Posterior cingulate gyrus (tissue), 11 donors: ENCODE measurements around the gene PTPRK.
A peak's percentile ranks its signal among the peaks of the same experiment; 100 is the strongest.

Experiments used
- DNase-seq, 10 donors: peaks; one replicate each; pipeline versions ENCODE4 v3.0.0 to v3.0.0-alpha.2; 2020 to 2021; ENCODE audit warnings: mixed read lengths in 3 of 10
- intact Hi-C: fragments of 100-400 bp; cut with DNase I; formaldehyde crosslinking; loops from one replicate; pipeline ENCODE4 v1.15.1; 2023

Gene PTPRK

DNA sequence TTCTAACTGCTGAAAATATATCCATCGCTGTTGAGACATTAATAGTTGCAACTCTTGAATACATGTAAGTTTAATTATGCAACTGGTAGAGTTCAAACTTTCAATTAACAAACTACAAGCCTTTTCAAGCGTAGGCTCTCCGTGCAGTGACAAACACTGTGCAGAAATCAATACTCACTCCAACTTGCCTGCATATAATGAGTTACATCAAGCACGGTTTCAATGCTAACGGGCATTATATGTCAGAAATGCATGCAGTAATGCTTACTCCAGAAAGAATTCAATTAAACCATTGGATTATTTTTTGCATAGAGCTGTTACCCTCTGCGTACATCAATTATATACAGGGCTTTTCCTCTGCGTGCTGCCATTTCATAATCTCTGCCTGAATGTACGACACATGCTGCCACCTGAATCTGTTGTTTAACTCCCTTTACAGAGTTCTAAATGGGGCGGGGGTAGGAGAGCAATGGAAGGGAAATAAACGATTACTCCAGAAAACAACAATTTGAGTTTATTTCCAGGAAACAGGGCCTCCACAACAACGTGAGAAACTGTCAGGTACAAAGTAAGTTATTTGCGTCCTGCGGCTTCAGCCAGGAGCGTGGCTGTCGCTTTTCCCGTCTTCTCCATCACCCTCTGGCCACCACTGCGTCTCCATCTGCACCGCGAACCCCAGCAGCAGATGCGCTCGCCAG, 1.8 kb downstream of the PTPRK start:
- peak in 1 of 10 donors; percentile 90 for DNase-seq
- intact Hi-C loops = no loop called here

DNA sequence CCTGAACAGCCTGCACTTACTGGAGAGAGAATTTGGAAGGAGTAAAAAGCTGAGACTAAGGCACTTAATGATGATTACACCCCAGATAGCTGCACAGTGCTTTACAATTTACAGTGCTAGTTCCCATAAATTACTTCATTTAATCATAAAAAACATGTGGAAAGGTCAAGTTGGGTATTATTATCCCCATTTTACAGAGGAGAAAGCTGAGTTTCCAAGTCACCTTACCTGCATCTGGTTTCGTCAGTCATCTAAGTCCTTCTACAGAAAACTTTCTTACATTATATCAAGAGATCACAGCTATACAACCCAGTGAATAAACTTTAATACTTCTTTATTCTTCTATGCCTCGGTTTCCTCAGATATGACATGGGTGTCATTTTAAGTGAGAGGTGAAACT, 3.3 kb downstream of the PTPRK start:
- intact Hi-C loops = no loop called here

DNA sequence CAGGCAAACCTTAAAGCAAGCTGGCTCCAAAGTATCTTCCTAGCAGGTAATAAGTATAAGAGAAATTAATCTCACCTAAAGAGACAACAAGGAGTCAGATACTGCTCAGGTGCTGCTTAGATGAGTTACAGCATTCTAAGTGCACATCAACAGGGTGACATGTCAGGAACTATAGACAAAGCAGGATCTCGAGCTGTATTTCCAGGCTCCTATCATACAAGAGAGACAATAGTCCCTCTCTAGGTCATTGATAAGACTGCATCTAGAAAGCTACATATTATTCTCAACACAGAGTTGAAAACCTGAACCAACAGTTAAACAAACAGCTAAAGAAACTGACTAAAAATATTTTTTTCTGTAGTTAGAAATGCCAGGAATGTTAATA, 3.9 kb downstream of the PTPRK start:
- intact Hi-C loops = no loop called here

More for the DNA sequence above, 3.3 kb downstream of the PTPRK start:
- no peak for DNase-seq

DNA sequence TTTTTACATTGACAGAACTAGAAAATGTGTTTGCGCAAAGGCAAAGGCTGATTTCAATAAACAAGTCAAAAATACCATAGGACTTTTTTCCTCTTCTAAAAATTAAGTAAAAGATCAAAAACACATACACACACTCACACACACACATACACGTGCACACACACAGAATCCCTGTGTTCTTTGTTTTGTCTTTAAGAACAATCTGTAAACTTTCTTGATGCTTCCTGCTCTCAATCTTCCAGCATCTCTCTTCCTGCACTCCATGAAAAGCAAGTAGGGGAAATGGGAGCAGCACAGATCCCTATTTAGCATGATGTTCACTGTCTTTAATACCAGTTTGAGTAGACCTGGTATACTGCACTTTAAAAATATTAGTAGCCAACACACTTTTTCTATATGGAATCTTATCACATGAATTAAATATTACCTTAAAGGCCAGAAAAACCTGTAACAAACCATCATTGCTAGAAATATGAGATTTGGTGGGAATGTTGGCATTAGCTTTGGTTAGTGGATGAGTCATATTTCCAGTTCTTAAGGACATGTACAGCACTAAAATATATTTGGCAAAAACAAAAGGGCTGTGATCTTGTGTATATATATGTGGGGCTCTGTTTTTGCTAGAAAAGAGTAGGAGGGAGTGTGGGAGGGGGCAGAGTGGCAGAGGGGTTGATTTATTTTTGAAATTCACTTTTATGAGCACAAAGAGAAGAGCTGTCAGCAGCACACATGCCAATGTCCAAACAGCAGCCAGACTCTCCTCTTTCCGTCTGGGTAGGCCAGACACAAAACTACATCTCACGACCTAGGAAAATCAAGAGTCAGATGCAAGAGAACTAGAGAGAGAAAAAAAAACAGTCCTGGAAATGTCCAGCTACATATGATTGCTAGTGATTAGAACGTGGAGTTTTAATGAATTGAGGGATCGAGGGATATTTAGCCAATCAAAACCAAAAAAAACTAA, 4.6 kb downstream of the PTPRK start:
- no peak for DNase-seq
- intact Hi-C loops = no loop called here

More for the DNA sequence above, 3.9 kb downstream of the PTPRK start:
- no peak for DNase-seq

DNA sequence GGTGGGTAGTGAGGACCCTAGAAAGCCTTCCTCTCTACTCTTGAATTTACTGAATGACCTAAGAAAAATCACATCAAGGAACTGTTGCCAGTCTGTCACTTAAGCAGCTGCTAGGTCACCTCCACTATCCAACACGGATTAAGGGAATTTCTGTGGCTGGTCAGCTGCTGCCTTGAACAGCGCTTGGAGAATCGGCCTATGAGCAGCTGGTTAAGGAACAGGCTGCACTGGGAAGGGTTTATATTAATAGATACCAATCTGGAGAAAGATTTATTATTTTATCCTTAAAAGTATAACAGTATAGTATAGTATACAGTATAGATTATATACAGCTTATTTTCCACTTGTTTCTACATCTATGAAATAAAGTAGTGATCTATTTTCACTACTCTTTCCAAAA, 6.5 kb downstream of the PTPRK start:
- intact Hi-C loops = no loop called here
- DNase-seq = peak in 1 of 10 donors; percentile 67

DNA sequence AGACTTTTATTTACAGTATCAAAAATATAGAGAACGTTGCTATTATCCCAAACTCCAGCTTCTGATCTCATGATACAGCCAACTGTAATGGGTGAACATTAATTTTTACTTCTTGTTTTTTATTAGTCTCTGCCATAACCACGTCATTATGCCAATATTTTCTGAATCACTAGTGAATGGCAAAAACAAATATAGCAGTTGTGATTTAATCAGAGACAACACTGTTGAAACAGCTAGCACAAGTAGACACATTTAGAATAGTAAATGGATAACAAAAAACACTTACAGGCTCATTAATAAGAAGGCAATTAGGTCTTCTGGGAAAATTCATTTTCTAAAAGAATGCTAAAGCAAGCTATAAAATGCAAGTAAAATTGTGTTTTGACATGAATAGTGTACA, 8.1 kb downstream of the PTPRK start:
- intact Hi-C loops = no loop called here
- no peak for DNase-seq

DNA sequence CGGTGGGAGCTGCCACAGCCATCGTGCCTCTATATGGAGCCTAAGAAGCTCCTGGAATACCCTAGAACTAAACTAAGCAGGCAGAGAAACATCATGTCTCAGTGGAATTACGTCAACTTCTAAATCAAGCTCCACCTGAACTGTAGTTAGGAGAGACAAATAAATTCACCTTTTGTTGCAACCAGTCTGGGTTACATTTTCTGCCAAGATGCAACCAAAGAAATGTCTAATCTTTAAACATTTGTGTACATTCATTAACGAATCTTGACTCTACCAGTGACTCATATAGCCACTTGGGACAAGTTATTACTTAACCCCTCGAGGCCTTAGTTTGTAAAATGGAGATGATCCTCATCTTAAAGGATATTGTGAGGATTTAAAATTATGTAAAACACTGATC, 8.9 kb downstream of the PTPRK start:
- DNase-seq = no peak
- intact Hi-C loops = no loop called here

DNA sequence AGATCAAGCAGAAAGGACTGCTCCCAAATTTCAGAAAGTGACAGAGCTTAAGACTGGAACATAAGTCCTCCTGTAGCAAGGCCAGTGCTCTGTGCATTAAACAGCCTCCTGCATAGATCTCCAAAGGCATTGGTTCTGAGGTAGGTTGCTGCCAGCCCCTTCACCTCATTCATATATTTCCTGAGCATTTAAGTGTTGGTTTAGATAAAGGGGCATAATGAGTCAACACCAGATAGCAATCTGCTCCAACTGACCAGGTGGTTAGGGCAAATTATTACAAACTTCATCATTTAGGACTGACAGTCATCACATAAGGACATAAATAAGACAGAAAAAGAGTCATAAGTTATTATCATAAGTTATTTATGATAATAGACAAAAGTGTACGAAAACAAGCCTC, 10.7 kb downstream of the PTPRK start:
- intact Hi-C loops = no loop called here

DNA sequence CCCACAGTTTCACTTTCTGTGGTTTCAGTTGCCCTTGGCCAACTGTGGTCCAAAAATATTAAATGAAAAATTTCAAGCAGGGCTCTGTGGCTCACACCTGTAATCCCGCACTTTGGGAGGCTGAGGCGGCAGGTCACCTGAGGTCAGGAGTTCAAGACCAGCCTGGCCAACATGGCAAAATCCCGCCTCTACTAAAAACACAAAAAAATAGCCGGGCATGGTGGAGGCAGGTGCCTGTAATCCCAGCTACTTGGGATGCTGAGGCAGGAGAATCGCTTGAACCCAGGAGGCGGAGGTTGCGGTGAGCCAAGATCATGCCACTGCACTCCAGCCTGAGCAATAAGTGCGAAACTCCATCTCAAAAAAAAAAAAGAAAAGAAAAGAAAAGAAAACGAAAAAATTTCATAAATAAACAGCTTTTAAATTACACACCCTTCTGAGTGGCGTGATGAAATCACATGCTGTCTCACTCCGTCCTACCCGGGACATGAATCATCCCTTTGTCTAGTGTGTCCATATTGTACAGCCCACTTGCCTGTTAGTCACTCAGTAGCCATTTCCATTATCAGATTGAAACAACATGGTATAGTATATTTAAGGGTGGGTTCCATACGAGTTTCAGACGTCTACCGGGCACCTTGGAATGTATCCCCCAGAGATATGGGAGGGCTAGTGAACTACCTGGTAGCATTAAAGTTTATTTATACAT, 11.7 kb downstream of the PTPRK start:
- intact Hi-C loops = no loop called here
- peak in 4 of 10 donors; percentile 22 to 87 (median 40) for DNase-seq

More for the DNA sequence above, 10.7 kb downstream of the PTPRK start:
- DNase-seq = no peak

DNA sequence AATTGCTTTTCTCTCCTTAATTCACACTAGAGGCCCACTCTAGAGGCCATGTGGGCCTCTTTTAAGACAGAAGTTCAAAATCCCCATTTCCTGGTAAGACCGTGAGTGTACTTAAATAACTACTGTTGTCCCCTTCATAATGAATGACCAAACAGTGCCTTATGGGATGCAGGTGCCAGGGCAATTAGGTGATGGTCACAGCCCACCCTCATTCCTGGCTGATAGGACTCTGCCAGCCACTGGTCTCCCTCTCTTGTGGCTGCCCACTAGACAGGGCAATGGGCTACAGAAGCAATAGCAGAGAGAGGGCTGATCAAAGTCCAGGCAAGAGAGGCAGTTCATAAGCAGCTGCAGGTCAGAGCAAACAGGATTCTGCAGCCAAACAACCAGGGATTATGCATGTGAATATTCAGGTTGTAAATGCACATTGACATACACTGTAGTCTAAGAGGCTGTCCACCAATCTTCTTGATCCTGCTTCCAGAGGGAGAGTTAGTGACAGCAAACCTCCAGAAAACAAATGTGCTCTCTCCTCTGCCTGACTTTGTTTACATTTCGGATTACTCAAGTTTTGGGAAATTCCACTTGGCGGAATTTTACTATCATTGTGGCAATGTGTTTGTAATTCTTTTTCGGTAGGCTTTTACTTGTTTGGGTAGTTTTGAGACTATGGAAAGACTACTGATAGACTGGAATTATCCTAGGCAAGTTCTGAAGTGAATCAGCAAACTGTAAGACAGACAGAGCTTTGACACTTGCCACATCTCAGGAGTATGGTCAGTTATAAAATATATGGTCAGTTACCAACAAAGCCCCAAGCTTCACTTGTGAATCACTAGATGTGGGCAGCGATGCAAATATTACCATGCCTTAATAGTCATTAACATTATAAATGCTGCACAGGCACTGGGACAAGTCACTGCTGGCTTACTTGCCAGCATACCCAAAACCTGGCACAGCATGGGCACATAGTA, 12.8 kb downstream of the PTPRK start:
- intact Hi-C loops = no loop called here
- no peak for DNase-seq

DNA sequence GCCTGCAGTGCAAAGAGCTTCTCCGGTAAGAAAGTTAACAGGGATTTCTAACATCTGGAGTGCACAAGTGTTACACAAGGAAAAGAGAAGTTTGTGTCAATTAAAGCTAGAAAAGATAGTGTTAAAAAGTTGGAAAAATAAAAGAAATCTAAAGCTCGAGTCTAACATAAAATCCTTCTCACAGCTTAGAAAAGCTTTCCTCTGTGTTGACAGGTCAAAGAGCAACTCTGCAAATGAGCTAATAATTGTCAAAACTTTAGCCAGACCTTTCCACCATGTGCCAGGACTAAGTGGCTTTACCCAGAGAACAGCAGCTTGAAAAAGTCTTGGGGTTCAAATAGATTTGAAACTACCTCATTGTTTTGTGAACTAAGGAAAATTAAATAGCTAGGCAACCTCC, 14.8 kb downstream of the PTPRK start:
- DNase-seq = no peak
- intact Hi-C loops = no loop called here

DNA sequence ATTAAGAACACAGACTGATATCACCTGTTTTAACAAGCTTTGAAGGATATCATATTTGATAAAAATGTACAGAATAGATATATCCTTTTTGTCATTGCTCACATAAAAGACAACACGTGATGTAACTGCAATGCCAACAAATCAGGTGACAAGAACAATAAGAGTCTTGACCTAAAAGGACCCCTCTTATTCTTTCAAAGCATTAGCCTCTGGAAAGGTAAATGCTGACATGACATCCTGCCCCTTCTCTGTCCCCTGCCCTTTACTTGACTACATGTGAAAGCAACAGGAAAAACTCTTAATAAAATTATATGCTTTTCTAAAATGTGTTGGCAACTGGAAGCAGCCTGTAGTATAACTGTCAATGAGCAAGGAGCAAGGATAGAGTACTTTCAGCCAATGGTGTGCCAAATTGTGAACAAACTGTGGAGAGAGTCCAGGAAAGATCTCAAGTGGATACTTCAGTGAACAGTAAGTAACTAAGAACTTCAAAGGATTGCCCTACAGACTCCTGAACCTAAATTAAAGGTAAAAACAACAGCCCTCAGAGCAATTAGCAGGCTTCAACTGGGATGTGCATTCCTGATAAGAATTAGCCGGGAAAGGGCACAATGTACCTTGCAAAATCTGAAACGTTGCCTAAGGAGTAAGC, 16.3 kb downstream of the PTPRK start:
- intact Hi-C loops = no loop called here
- no peak for DNase-seq

DNA sequence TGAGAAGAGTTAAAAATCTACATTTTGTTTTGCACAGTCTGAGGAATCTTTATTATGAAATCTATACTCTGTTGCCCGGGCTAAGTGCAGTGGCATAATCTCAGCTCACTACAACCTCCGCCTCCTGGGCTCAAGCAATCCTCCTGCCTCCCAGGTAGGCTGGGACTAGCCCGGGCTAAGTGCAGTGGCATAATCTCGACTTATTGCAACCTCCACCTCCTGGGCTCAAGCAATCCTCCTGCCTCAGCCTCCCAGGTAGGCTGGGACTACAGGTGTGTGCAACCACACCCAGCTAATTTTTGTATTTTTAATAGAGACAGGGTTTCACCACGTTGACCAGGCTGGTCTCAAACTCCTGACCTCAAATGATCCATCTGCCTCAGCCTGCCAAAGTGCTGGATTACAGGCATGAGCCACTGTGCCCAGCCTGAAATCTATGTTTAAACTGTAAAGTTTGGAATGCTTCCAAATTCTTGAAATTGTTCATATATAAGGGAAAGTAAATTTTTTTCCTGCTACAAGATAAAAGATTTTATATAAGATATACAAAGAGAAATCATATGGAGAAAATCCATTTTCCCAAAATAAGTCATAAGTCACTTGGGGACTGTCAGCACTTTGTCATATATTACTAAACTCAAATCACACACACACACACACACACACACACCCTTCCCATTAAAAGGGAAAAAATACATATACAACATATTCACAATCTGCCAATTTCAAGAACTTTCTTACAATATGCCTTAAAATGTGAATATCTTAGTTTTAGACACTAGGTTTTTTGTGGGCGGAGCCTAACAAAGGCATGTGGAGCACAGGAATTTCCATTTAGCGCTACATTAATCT, 19.4 kb downstream of the PTPRK start:
- DNase-seq = no peak
- intact Hi-C loops = no loop called here

DNA sequence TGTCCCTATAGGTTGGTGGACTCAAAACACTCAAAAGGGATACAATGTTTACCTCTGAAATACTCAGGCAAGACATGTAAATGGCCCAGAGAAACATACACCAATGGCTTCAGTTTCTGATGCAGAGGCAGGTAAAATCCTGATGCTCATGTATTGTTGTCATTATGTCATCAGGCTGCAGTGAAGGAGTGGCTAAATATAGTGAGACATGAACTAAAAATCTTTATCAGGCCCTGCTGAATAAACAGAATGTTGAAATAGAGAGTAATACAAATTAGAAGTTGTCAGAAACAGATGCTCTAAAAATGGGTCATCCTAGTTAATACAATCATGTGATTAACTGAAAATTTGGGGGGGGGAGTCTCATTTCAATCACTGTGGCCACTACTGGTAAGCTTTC, 20.4 kb downstream of the PTPRK start:
- intact Hi-C loops = no loop called here
- DNase-seq = no peak

DNA sequence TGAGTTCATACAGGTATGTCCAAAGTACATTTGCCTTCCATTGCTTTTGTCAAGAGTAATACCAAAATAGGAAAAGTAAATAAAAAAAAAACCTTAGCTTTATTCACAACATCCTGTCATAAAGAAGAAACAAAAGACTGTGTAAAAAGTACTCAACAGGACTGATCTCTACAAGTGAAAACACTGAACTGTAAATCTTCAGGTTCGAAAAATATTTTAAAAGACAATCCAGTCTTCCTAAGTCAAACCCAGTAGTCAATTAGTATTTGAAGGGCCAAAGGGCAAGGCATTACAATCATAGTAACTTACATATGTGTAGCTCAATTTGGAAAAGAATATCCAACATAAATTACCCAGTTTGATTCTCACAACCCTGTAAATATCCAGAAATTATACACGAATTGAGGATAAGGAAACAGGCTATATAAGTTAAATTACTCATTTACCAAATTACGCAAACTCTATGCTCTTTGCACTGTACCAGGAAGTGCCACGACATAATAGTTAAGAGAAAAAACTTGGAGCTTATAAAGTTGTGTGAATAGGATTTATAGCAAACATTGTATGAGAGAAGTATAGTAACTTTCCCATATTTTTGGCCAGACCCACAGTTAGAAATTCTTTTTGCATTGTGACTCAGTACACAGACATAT, 21.2 kb downstream of the PTPRK start:
- intact Hi-C loops = no loop called here
- DNase-seq = no peak

DNA sequence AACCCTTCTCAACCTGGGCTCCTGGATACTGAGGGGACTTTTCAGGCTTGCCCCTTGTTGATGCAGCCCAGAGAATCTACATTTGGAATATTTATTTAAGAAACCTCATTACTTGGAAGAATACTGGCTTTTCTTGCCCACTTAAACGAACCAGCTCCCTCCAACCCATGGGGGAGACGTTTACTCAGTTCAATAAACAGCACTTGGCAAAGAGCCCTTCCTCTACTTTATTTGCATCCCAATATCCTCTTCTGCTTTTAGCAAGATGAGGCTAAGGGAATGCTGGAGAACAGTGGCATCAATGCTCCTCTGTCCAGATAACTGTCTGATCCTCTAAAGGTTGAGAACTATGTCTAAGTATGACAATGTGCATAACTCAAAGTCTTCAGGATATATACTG, 22.2 kb downstream of the PTPRK start:
- intact Hi-C loops = no loop called here
- no peak for DNase-seq

DNA sequence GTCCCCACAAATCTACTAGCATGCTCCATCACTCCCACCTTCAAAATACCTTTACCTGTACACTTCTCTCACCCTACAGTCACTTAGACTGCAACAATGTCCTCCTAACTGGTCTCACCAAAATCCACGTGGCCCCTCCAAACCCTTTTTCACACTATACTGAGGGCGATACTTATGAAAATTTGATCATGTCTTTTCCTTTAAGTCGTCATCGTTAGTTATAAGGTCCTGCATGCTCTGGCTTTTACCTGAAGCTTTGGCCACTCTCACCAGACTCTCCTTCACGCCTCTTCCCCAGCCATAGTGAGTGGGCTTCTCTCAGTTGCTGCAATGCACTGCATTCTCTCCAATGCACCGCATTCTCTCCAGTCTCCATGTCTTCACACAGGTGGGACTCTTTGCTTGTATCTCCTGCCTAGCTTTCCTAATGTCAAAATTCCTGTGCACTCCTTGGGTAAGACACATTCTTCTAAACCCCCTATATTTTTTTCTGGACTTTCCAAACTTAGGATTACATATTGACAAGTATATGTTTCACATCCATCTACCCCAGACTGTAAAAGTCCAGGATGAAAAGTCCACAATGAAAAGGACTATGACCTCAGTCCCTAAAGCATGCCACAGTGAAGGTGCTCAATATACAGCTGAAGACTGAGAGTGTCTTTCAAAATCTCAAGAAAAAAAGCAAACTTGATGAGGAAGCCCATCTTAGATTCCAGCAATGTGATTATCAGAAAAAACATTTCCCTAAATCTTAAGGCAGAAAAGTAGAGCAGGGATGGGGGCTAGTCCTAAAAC, 24.7 kb downstream of the PTPRK start:
- intact Hi-C loops = no loop called here
- DNase-seq = no peak
